CD4-positive, alpha-beta T cell (primary cell): ENCODE data around the gene DENND5B. TPM values are rescaled to one million over a fixed set of nuclear protein-coding genes. Genes with fewer than 3 reads are reported as not detected.

ENCODE experiments used
- ATAC-seq: fragments of 200-7000 bp; cut with Tn5 transposase; one replicate; pipeline ENCODE4 v1.10.0; 2022; ENCODE audit warnings: mild to moderate bottlenecking; ENCODE audit not compliant: poor library complexity
- CTCF ChIA-PET: fragments of 350-600 bp; sonication (Branson Sonifier 250); formaldehyde crosslinking; loops from one replicate; lab custom pipeline; 2021; ENCODE audit warnings: antibody characterized with exemption, inconsistent platforms; lab: Charles Lee
- POLR2A ChIA-PET: fragments of 350-600 bp; sonication (Branson Sonifier 250); formaldehyde crosslinking; loops from one replicate; lab custom pipeline; 2021; ENCODE audit warnings: antibody characterized with exemption, inconsistent platforms; lab: Charles Lee
- DNase-seq, 14 experiments: peaks; one replicate each; pipeline ENCODE4 v3.0.0-alpha.2; 2013 to 2020; ENCODE audit warnings: mixed read lengths in 2 of 14
- H3K27ac ChIP-seq, 2 donors: one replicate each; pipeline versions ENCODE4 v1.5.1 to v1.7.0; 2013; ENCODE audit warnings: low read length in 2 of 2, low read depth in 1 of 2, mild to moderate bottlenecking in 1 of 2
- H3K27me3 ChIP-seq, 2 experiments: 1 replicate in 1 of 2; 2 replicates in 1 of 2; pipeline versions ENCODE4 v1.6.1 to v1.7.0; 2013; ENCODE audit warnings: low read length in 2 of 2, control low read depth in 1 of 2, mild to moderate bottlenecking in 1 of 2, moderate library complexity in 1 of 2; ENCODE audit not compliant: insufficient read depth in 2 of 2, control insufficient read depth in 1 of 2
- H3K36me3 ChIP-seq: one replicate; pipeline ENCODE4 v1.6.1; 2013; ENCODE audit warnings: low read length, control low read depth; ENCODE audit not compliant: insufficient read depth
- H3K4me1 ChIP-seq: one replicate; pipeline ENCODE4 v1.6.1; 2013; ENCODE audit warnings: low read length, control low read depth; ENCODE audit not compliant: insufficient read depth
- H3K4me3 ChIP-seq: one replicate; pipeline ENCODE4 v1.5.1; 2013; ENCODE audit warnings: mild to moderate bottlenecking, low read length, moderate library complexity
- H3K9me3 ChIP-seq, 2 experiments: 1 replicate in 1 of 2; 2 replicates in 1 of 2; pipeline versions ENCODE4 v1.6.1 to v1.7.0; 2013; ENCODE audit warnings: low read length in 2 of 2, mild to moderate bottlenecking in 2 of 2, control low read depth in 1 of 2, moderate library complexity in 1 of 2; ENCODE audit not compliant: control insufficient read depth in 1 of 2, insufficient read depth in 1 of 2
- H3K27ac Mint-ChIP-seq: one replicate; pipeline ENCODE4 v1.8.0; 2020; ENCODE audit warnings: mixed read lengths
- H3K27me3 Mint-ChIP-seq: one replicate; pipeline ENCODE4 v1.8.0; 2021; ENCODE audit warnings: mixed read lengths
- H3K36me3 Mint-ChIP-seq: one replicate; pipeline ENCODE4 v1.8.0; 2021; ENCODE audit warnings: low read depth, mixed read lengths
- H3K4me1 Mint-ChIP-seq: one replicate; pipeline ENCODE4 v1.8.0; 2021; ENCODE audit warnings: low read depth, mixed read lengths
- H3K4me3 Mint-ChIP-seq: one replicate; pipeline ENCODE4 v1.8.0; 2020; ENCODE audit warnings: mild to moderate bottlenecking, mixed read lengths
- H3K9me3 Mint-ChIP-seq: one replicate; pipeline ENCODE4 v1.8.0; 2020; ENCODE audit warnings: mixed read lengths
- CTCF ChIP-seq: fragments of 200-600 bp; IDR thresholded peaks from one replicate; pipeline ENCODE4 v1.8.0; 2022; ENCODE audit warnings: antibody characterized with exemption, mild to moderate bottlenecking
- intact Hi-C, 2 experiments: fragments of 100-400 bp; cut with DNase I in 1 of 2; cut with micrococcal nuclease in 1 of 2; formaldehyde crosslinking; loops; one replicate each; pipeline versions ENCODE4 v1.15.1 to v1.9.0; 2023 to 2025; cut with DNase I, micrococcal nuclease
- total RNA-seq, 174 experiments: library from RNA in 2 of 174; stranded (reverse) in 2 of 174; gene quantifications; one replicate each; pipeline ENCODE4 v1.2.3 and lab custom pipeline; 2021 to 2026

DENND5B gene
- total RNA-seq, 2 experiments from 2014 or later: 0.22 to 0.25 TPM

- ATAC-seq (no peak), DNase-seq (no peak)
- POLR2A ChIA-PET: no interaction called here
- TF ChIP-seq CTCF: no peak
- Mint-ChIP-seq H3K4me3 (no peak overlapping the region), H3K27me3 (no peaks in the 10 kb centered on the region), H3K9me3 (no peaks in the 10 kb centered on the region), H3K4me1 (no peaks in the 10 kb centered on the region), H3K27ac (no peak overlapping the region), H3K36me3 (no peaks in the 10 kb centered on the region)
- Histone ChIP-seq H3K4me1 (no peaks in the 10 kb centered on the region), H3K9me3 (no peaks in the 10 kb centered on the region), H3K27ac (no peak overlapping the region), H3K4me3 (no peak overlapping the region), H3K36me3 (no peaks in the 10 kb centered on the region), H3K27me3 (no peaks in the 10 kb centered on the region)
- CTCF ChIA-PET: interaction anchor here (0.6 kb wide), 1 partner anchor 76 kb away, joined by 3 read pairs; no protein-coding TSS in a partner anchor
- intact Hi-C loops: no loop called here
Measured at GRCh38 chr12:31339831-31340622, 250.9 kb downstream of the DENND5B start.

GRCh38 chr12:31337952-31338351, 253.0 kb downstream of the DENND5B start:
- H3K9me3 Mint-ChIP-seq: no peaks in the 10 kb centered on the region
- Histone ChIP-seq H3K4me3 (no peak overlapping the region), H3K27me3 (no peaks in the 10 kb centered on the region), H3K4me1 (no peaks in the 10 kb centered on the region), H3K27ac (no peak overlapping the region), H3K9me3 (no peaks in the 10 kb centered on the region), H3K36me3 (no peaks in the 10 kb centered on the region)
- TF ChIP-seq CTCF: no peak
- no peaks in the 10 kb centered on the region for H3K4me1 Mint-ChIP-seq
- intact Hi-C loops: no loop called here
- ATAC-seq (no peak), DNase-seq (no peak)
- H3K27me3 Mint-ChIP-seq: no peaks in the 10 kb centered on the region
- H3K4me3 Mint-ChIP-seq: no peak overlapping the region
- H3K36me3 Mint-ChIP-seq: no peaks in the 10 kb centered on the region
- no peak overlapping the region for H3K27ac Mint-ChIP-seq
- ChIA-PET POLR2A (interaction anchor here (0.7 to 0.9 kb wide), 2 partner anchors 12 to 14 kb away, joined by 3 to 6 read pairs; partner anchors contain the start of gene SINHCAF), CTCF (interaction anchor here (0.6 to 1.3 kb wide), 3 partner anchors 66 to 639 kb away, joined by 3 to 4 read pairs (median 3); no protein-coding TSS in a partner anchor)

Other genes with a start within 250 kb of the DENND5B start
- gene ETFBKMT, start 68.6 kb upstream of the DENND5B start, total RNA-seq: under 1 TPM; 0.38 to 0.92 TPM
- 1 to 10 TPM; 6.9 to 8.5 TPM for gene AMN1, start 137.9 kb upstream of the DENND5B start, total RNA-seq